Spleen (tissue), 7 donors: ENCODE data around the gene TEX35.

Source experiments
- POLR2A ChIP-seq, 3 donors: fragments of 450-650 bp; IDR thresholded peaks; one replicate each; pipeline ENCODE4 v1.5.1; 2017; ENCODE audit warnings: antibody characterized with exemption in 3 of 3, mild to moderate bottlenecking in 1 of 3
- TF ChIP-seq, protein P1 (sequence below), 11 experiments: fragments of 200-600 bp in 7 of 11; fragments of 450-650 bp in 4 of 11; sonication (generic) in 4 of 11; IDR thresholded peaks in 8 of 11; conservative IDR thresholded peaks in 3 of 11; 1 replicate in 7 of 11; 2 replicates in 4 of 11; pipeline versions ENCODE4 v1.4.0 to v1.8.0; 2016 to 2021; ENCODE audit warnings: antibody characterized with exemption in 11 of 11, inconsistent platforms in 4 of 11, mild to moderate bottlenecking in 1 of 11
- donor health status: DM: no; HTN: no; CAD: no; lungs with moderate emphysema.
- donor health status: DM: no; HTN: no; CAD: no.
- donor health status: DM: no; HTN: no; CAD: no.

DNA sequence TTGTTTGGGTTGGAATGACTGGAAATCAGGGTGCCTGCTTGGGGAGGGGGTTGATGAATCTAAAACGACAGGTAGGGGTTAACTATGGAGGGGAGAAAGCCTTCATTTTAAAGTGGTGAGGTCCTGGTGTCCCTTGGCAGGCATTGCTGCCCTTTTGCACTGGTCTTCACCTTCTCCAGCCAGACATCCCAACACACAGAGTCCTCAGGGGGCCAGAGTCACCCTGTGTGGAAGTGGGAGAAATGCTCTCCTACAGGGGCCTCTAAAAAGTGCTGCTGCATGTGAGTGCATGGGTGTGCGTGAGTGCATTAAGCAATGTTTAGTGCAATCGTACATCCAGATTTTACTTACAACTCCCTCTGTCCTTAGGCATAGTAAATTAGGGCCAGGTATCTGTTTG lies 39.0 kb downstream of the TEX35 start:
- no peak for TF ChIP-seq POLR2A (IDR thresholded peaks at IDR 0.05)
- TF ChIP-seq, protein P1, sequence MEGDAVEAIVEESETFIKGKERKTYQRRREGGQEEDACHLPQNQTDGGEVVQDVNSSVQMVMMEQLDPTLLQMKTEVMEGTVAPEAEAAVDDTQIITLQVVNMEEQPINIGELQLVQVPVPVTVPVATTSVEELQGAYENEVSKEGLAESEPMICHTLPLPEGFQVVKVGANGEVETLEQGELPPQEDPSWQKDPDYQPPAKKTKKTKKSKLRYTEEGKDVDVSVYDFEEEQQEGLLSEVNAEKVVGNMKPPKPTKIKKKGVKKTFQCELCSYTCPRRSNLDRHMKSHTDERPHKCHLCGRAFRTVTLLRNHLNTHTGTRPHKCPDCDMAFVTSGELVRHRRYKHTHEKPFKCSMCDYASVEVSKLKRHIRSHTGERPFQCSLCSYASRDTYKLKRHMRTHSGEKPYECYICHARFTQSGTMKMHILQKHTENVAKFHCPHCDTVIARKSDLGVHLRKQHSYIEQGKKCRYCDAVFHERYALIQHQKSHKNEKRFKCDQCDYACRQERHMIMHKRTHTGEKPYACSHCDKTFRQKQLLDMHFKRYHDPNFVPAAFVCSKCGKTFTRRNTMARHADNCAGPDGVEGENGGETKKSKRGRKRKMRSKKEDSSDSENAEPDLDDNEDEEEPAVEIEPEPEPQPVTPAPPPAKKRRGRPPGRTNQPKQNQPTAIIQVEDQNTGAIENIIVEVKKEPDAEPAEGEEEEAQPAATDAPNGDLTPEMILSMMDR (IDR thresholded peaks at IDR 0.05 in 8 of 11, conservative IDR thresholded peaks at IDR 0.05 in 3 of 11) = no peak
